HG03025 (cell line): ENCODE data around the gene MXD1.
"Not testable (repeated sequence)": the region's sequence is repeated elsewhere in the genome, so short reads cannot be mapped to it uniquely, and the experiment has no call there.

Source experiments
- ATAC-seq: cut with Tn5 transposase; IDR thresholded peaks from one replicate; pipeline ENCODE4 v1.9.1; 2021; ENCODE audit warnings: mild to moderate bottlenecking, moderate library complexity; ENCODE audit not compliant: unreplicated experiment, low FRiP score

Gene MXD1, protein sequence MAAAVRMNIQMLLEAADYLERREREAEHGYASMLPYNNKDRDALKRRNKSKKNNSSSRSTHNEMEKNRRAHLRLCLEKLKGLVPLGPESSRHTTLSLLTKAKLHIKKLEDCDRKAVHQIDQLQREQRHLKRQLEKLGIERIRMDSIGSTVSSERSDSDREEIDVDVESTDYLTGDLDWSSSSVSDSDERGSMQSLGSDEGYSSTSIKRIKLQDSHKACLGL

DNA sequence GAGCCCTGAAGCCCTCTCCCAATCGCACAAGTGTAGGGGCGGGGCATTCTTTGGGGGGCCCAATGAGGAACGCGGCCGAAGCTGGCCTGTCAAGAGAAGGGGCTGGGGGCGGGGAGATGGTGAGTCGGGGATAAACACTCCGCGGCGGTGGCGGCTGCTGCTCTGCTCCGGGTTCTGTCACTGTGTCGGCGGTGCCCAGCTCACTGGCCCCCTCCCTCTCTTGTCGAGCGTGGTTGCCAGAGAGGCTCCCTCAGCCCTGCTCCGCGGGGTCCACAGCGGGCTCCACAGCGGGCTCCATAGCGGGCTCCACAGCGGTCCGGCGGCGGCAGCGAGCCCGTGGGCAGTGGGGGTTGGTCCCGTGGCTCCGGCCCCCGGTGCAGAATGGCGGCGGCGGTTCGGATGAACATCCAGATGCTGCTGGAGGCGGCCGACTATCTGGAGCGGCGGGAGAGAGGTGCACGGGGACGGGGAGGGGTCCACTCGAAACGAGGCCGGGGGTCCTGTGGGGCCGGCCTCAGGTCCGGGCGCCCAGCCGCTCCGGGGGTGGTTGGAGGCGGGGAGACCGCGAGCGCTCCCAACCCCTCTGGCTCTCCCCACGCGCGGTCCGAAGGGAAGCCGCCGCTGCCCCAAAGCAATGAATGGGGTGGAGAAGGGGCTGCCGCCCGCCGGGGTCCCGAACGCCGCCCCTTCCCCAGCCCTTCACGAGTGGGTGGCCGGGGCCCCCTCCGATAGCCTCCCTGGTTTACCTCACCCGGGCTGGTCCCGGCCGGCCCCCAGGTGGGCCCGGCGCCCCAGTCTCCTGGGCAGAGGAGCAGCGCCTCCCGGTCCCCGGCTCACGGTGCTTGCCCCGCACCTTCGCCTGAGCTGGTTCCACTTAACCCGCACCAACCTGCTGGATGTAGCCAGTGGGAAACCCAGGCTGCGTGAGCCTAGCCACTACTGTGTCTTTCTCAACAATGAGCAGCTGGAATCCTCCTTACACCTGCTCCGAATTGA lies at the start of gene MXD1:
TSS of gene MXD1 (plus strand) at position 160 of the 996 bp plus-strand sequence. CDS start at position 382, 222 bp downstream.
- ATAC-seq = no peak

DNA sequence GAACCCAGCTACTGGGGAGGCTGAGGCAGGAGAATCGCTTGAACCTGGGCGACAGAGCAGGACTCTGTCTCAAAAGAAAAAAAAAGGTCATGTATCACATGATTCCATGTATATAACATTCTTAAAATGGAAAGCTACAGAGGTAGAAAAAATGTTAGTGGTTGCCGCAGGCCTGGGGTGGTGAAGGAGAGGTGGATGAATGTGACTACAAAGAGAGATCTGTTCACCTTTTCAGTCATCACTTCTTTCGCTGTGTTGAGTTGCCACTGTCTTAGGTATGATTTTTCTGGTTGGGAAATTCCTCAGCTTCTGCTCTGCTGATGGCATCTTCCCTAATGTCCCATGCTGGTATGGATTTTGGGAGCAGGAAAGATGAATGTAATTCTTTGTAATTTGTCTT lies 26.5 kb upstream of the MXD1 start:
- no peak for ATAC-seq

DNA sequence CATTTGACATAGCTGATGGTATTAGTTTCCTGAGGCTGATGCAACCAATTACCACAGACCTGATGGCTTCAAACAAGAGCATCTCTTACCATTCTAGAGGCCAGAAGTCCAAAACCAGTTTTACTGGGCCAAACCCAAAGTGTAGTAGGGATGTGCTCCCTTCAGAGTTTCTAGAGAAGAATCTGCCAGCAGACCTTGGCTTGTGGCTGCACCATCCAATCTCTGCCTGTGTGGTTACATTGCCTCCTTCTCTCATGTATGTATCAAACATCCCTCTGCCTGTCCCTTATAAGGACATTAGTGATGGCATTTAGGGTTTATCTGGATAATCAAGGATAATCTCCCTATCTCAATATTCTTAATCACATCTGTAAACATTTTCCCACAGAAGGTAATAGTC lies 25.6 kb upstream of the MXD1 start:
- no peak for ATAC-seq

DNA sequence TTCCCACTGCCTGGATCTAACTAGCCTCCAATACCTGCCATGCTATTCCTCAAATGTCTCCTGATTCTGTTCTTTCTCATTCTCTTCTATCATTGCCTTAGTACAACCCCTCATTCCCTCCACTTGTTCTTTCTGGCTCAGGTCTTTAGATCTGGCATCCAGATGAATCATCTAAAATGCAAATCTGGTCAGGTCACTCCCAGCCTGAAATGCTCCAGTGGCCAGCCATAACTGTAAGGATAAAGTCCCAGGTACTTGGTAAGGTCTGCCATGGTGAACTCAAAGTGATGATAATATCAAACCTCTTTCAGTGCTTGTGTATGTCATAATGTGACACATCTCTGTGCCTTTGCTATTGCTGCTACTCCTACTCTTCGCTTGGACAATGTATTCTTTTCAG lies 24.0 kb upstream of the MXD1 start:
- no peak for ATAC-seq

DNA sequence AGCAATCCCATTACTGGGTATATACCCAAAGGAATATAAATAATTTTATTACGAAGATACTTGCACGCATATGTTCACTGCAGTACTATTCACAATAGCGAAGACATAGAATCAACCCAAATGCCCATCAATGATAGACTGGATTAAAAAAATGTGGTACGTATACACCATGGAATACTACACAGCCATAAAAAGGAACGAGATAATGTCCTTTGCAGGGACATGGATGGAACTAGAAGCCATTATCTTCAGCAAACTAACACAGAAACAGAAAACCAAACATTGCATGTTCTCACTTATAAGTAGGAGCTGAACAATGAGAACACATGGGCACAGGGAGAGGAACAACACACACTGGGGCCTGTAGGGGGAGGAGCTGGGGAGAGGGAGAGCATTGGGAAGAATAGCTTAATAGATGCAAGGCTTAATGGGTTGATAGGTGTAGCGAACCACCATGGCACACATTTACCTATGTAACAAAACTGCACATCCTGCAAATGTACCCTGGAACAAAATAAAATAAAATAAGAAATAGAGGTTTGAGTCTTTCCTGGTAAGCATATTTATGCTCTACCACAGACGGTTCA lies 22.0 kb upstream of the MXD1 start:
- ATAC-seq = not testable (repeated sequence)

DNA sequence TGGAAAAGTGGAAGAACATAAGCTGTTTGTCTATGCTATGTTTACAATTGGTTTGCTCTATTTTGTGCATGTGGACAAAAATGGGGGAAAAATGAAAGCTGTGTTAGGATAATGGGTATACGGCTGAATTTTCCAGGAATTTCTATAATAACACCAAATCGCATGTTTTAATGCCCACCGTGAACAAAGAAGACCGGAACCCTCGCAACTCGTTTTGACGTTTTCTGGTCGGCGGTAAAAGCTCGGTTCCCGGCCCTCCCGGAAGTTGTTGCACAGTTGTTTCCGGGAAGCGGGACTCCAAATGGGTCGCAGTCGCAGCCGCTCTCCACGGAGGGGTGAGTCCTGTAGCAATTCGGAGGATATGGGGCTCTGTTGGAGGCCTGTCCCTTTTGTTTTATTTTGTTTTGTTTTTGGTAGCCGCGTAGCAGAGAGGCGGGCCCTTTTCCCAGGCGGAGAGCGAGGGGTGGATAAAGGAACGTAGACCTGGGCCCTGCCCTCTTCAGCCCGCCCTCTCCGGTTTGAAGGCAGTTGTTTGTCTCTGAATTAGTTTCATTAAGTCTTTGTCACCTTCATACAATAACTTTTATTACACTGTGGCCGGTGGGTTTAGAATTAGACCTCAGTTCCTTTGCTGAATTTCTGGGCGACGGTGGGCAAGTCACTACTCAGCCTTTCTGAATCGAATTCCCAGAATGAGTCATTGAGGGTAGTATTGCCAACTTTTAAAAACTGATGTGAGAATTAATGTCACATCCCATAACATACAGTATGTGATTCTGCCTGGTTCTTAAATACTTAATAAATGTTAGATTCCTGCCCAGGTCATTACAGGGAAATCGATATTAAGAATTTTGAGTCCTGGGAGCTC lies 21.0 kb upstream of the MXD1 start, which contains the start of gene SNRNP27:
TSS of gene SNRNP27 (plus strand) at position 273 of the 868 bp plus-strand sequence. CDS start at position 302, 29 bp downstream.
- no peak for ATAC-seq

DNA sequence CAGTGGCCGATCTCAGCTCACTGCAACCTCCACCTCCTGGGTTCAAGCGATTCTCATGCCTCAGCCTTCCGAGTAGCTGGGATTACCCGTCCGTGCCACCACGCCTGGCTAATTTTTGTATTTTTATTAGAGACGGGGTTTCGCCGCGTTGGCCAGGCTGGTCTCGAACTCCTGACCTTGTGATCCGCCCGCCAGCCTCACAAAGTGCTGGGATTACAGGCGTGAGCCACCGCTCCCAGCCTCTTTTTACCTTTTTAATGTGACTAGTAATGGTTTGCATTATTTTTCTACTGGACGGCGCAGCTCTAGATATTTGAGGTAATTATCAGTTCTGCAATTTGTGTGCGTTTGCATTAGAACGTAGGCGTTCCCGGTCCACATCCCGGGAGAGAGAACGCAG lies 20.2 kb upstream of the MXD1 start:
- ATAC-seq = not testable (repeated sequence)

DNA sequence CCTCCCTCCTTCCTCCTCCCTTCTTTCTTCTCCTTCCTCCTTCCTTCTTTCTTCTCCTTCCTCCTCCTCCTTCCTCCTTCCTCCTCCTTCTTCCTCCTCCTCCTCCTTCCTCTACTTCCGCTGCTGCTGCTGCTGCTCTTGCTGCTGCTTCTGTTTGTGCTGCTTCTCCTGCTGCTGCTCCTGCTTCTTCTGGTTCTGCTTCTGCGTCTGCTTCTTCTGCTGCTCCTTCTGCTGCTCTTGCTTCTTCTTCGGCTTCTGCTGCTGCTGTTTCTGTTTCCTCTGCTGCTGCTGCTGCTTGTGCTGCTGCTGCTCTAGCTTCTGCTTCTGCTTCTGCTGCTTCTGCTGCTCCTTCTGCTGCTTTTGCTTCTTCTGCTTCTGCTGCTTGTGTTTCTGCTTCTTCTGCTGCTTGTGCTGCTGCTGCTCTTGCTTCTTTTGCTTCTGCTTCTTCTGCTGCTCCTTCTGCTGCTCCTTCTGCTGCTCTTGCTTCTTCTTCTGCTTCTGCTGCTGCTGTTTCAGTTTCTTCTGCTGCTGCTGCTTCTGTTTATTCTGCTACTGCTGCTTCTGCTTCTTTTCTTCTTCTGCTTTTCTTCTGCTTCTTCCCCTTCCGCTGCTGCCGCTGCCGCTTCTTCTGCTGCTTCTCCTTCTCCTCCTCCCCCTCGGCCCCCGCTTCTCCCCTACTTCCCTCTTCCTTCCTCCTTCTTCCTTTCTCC lies 12.5 kb upstream of the MXD1 start:
- ATAC-seq = no peak

DNA sequence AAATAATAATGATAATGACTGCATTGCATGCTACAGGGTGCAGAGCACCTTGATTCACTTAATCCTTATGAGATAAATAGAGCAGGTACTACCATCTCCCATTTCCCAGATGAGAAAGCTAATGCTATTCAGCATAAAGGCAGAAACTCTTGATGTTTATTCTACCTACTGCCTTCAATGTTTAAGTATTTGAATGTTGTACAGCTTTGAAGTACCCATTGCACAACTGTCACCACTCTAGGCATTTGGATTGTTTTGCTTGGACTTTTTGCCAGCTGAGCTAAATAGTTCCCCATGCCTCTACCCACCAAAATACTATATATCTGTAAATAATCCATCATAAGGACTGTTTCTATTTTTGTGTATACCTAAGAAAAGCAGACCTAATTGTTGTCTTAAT lies 7.7 kb upstream of the MXD1 start:
- no peak for ATAC-seq

DNA sequence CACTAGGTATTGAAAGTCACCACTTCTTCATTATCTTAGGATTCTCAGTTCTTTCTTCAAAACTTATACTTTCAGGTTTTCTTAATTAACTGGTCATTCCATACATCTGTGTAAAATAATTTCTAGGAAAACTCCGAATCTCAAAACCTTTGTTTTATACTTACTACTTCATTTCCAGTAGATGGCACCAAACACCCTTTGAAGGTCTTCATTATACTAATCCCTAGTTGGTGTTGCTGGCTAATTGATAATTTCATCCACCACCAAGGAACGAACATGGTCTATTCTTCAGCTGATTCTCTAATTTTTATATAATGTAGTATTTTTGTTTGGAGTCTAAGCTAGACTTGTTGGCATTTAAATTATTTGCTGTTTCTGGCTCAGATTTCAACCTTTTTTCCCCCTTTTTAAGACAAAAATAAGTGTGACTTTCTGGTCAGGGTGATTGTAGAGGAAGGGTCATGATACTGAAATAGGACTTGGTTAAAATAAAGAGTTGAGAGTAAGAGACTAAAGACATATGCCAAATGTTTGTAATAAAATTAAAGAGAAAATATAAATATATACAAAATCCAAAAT lies 2.8 kb upstream of the MXD1 start:
- ATAC-seq = no peak

DNA sequence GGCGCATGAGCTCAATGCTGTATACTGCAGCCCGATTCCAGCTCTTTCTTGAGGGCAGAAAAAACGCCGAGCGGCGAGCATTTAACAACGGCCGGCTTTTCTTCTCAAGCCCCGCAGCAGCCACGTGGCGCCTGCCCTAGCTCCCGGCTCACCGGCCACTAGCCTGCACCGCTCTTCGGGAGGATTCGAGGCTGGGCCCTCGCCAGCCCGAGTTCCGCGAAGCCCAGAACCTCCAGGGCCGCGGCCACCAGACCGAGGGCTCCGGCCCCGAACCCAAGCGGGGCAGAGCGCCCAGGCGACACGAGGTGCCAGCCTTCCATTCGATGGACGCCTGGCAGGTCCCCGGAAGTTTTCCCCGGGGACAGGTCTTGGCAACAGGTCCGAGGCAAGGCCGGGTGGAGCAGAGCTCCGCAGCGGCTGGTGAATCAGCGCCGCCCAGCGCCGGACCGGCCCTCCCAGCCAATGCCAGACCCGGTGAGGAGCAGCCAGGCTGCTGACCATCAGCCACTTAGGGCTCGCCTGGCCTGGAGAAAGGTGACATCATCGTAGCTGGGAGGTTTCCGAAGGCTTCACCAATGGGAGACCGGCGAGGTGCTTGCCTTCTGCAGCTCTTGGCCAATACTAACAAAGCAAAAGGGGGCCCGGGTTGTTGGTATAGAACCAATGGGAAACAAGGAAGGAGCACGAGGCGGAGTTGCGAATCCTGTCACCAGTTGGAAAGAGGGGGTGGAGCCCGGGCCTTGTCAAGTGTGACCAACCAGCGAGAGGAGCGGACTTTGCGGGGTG lies 552 bp upstream of the MXD1 start:
- ATAC-seq = peak; percentile 86

DNA sequence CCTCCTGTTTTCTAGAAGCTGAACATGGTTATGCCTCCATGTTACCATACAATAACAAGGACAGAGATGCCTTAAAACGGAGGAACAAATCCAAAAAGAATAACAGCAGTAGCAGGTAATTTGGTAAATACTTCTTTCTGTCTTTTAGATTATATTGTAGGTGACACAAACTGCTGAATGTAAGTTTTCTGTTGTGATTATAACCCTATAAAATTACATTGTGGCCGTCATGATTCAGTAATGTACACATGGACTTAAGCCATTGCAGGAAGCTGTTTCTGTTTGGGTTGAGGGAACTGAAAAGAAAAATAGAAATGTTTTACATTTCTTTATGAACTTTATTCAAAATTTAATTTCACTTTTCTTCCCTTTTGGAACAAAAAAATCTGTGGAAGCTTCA lies 1.2 kb downstream of the MXD1 start:
- ATAC-seq = no peak

DNA sequence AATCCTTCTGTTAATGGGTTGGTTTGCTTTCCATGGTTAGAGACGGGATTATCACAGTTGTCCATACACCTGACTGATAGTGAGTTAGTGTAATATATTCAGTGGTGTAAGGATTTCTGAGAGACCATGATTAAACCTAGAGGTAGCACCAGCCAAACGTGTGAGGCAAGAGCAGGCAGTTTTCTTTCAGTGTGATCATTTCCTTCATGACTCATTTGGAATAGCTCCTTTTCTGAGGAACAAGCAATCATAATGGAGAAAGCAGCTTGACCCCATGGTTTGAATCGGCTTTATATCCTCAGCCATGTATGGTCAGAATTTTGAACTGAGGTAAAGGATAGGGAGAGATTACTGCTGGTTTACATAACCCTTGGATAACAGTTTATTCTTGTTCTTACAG lies 2.9 kb downstream of the MXD1 start:
- no peak for ATAC-seq

DNA sequence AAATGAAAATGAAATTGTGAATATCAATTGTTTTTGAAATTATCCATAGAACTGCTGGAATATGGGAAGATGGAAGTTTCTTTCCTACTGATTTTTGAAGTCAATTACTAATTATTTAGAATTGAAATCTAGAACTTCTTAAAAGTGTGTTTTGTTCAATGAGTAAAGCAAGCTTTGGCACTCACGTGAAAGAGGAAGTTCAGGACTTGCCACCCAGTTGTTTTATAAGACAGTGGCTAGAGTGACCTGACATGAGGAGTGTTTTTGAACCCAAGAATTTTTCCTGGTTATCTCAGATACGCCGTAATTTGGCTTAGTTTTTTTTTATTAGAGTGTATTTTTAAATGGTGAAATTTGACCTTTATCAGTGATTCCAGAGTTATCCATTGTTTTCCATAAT lies 3.5 kb downstream of the MXD1 start:
- no peak for ATAC-seq

DNA sequence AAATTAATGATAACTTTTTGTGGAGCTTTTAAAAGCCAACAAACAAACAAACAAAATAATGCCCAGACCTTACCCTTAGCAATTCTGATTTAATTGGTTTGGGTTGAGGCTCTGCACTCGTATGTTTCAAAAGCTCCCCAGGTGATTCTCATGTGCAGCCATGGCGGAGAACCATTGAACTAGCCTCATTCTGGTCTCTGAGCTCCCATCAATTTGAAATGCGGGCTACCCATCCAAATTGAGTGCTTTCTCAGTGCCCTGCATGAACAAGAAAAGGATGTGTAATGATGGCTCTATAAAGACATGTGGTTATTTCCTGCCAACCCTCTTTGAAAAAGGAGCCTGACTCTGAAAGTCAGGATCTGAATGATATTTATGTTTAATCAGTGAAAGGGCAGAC lies 8.2 kb downstream of the MXD1 start:
- ATAC-seq = no peak

DNA sequence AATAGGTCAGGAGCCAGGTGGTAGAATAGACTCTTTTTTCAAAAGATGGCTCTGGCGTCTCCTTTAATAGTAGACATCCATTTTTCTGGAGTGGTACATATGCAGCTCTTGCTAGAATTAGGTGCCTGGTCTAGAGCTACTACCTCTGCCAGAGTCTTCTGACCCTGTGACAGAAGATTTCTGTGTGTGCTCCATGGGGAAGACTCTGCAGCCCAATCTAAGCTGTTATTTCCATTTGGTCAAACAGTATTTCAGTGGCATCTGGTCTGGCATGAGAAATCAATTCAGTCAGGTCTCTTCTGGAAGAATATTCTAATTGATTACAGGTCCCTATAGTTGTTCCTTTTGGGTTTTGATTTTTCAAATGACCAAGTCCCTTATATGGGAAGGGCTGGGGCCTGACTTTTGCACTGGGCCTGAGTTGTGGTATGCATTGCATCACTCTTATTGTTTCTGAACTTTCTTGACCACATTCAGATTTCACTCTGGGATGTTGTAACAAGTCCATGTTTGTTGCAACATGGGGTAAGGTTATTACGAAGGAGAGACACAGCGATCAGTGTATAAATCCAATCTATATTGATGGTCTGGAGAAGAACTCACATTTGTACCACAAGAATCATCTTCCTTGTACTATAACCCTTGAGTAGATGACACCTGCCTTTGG lies 12.1 kb downstream of the MXD1 start:
- ATAC-seq = no peak

DNA sequence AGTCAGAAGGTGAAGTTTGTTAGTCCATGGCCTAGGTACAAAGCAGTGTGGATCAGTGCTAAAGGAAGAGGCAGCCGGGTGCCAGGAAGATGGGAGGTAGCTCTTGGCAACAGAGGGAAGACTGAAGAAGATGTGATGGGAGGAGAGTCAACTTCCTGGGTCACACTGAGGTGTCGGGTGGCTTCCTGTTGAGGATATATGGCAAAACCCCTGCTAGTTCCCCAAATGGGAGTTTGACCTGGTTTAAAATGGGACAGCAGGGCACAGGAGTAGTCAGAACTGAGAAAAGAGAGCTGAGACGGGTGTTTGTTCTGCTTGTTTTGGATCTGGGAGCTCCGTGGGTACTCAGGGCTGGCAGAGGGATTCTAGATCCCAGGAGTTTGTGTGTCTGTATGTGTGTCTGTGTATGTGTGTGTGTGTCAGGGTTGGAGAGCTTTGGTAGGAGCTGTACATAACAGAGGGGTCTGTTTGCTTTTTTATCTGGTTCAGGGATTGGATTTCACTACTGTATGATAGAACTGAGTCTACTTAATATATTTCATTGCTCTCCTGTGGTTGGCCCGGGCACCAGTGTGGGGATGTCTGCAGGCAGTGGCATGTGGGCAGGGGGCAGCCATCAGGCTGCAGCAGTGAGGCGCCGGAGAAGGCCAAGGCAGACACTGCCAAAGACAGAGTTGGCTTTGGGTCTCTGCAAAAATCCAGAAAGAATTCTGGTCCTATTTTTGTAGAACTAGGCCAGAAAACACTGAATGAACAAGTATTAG lies 17.1 kb downstream of the MXD1 start:
- no peak for ATAC-seq

DNA sequence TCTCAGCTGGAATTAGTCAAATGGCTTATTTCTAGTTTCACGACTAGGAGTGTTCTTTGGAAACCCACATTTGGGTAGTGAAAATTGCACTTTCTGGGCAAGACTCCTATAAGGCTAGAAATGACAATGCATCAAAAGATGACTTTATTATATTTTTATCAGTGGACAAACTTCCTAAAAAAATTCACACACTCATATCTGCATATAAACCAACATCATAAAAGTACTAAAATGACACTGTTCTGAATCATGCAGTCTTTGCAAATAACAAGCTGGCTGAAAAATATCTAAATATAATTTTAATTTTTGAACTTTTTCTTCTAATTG lies 17.6 kb downstream of the MXD1 start:
- ATAC-seq = no peak
